ENCODE results near the gene TSSK3.

The TSSK3 gene

GRCh38 chr1:32362474-32363313 lies at the start of gene TSSK3, which contains the start of gene FAM229A:
Gene TSSK3 (plus strand): TSS chr1:32362539. CDS start chr1:32362702, 163 bp downstream.
Gene FAM229A (minus strand): TSS chr1:32362485. CDS start chr1:32362091, 394 bp downstream.
- DNase-seq: no peak

GRCh38 chr1:32316903-32317277 lies 45.4 kb upstream of the TSSK3 start:
- DNase-seq: no peak

- no peak for DNase-seq
Measured at GRCh38 chr1:32318127-32318869, 44.0 kb upstream of the TSSK3 start.

DNA sequence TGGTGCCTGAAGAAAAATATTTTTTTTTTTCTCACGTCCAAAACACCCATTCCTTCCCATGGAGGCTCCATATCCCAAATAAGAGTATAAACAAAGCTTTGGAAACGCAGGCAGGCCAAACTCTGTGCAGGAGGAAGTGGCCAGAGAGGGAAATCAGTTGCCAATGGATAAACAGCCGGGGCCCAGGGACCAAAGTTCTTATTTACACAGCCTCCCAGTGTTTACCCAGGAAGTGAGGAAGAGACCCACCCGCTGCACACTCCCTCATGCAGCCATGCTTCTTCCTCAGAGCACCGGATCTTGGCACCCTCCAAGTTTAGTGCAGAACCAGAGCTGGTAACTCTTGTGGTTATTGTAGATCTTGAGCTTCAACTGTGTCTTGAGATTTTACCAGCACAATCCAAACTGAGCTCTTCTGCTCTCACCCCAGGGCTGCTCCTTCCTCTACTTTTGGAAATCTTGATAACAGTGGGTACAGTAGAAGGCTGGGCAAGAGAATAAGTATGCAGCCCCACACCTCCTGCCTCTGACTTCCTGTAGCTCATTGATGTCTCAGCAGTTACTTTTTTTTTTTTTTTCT lies 40.5 kb upstream of the TSSK3 start:
- peak; percentile 60 for DNase-seq

GRCh38 chr1:32327204-32327603 lies 35.1 kb upstream of the TSSK3 start:
- DNase-seq: no peak

DNA sequence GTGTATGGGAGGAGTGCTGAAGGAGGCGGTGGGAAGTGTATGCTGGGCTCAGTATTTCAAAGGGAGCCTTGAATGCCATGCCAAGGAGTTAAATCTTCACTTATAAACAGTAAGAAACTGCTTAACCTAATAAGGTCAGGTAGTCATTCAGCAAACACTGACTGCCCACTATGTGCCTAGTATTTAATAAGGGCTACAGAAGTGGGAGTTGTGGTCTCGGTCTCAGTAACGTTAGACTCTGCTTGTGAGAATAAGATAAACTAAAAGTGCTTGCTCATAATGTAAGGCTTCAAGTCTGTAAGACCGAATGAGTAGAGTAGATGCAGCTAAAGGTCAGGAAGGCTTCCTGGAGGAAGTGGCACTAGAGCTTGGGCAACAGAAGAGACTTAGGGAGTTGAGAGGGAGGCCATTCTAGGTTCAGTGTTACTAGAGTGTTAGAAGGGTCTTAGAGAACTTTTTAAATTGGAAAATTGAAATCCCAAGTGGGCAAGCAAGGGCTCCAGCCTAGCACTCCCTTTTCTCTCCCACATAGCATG lies 32.3 kb upstream of the TSSK3 start:
- no peak for DNase-seq

- no peak for DNase-seq
Measured at GRCh38 chr1:32330558-32331151, 31.7 kb upstream of the TSSK3 start.

GRCh38 chr1:32331549-32331948 lies 30.8 kb upstream of the TSSK3 start:
- no peak for DNase-seq

GRCh38 chr1:32332290-32333079 lies 29.9 kb upstream of the TSSK3 start:
- DNase-seq: no peak

DNA sequence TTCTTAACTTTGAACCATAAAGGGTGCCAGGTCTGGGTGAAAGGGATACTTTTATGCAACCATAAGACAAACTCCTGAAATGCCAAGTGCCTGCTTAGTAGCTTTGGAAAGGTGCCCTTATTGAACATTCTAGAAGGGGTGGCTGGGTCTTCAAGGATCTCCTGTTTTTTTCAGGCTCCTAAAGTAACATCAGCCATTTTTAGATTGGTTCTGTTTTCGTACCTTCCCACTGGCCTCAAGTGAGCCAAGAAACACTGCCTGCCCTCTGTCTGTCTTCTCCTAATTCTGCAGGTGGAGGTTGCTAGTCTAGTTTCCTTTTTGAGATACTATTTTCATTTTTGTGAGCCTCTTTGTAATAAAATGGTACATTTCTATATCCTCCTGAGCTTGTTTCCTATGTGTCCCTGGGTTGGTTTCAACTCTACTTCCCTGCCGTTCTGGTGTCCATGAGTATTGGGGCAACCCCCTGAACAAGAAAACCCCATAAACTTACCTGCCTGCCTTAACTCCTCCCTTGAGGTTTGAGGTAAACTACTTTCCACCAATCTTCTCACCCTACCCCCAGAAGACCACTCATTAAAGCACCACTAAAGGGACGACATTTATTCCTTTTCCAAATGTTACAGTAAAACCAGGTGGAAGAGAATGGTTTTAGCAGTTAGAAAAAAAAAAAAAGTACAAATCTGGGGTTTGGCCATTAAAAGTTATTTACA lies 28.9 kb upstream of the TSSK3 start:
- DNase-seq: no peak

DNA sequence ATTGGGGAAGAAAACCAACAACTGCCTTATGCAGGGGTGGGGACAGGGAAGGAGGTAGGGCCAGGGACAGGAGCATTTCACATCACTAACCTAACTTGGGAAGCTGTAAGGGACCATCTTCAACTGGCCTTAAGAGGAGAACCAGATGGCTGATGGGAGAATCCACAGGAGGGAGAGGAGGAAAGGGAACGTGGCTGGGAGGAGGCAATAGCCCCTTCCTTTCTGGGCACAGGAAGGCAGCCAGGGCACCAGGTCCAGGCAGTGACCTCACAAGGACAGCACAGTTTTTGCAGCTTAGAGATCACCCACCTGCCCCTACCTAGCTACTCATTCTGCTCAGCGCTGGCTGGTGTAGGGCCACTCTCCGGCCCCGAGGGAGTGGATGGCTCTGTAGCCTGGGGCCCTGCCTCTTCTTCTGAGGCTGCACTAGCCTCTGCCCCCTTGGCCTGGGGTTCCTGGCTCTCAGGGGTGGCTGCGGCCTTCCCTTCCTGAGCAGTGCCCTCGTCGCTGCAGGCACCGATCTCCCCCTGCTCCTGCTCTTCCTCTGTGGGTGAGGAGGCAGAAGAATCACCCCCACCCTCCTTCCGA lies 28.0 kb upstream of the TSSK3 start:
- DNase-seq: peak; percentile 15

GRCh38 chr1:32334864-32335534 lies 27.3 kb upstream of the TSSK3 start:
- peak; percentile 82 for DNase-seq

- no peak for DNase-seq
Measured at GRCh38 chr1:32335535-32335789, 26.9 kb upstream of the TSSK3 start.

- DNase-seq: peak; percentile 95
Measured at GRCh38 chr1:32335790-32336590, 26.3 kb upstream of the TSSK3 start, which contains the start of gene MARCKSL1. Gene MARCKSL1 (minus strand): TSS chr1:32336233. CDS start chr1:32336033, 200 bp downstream.

- DNase-seq: no peak
Measured at GRCh38 chr1:32336591-32336932, 25.8 kb upstream of the TSSK3 start.

DNA sequence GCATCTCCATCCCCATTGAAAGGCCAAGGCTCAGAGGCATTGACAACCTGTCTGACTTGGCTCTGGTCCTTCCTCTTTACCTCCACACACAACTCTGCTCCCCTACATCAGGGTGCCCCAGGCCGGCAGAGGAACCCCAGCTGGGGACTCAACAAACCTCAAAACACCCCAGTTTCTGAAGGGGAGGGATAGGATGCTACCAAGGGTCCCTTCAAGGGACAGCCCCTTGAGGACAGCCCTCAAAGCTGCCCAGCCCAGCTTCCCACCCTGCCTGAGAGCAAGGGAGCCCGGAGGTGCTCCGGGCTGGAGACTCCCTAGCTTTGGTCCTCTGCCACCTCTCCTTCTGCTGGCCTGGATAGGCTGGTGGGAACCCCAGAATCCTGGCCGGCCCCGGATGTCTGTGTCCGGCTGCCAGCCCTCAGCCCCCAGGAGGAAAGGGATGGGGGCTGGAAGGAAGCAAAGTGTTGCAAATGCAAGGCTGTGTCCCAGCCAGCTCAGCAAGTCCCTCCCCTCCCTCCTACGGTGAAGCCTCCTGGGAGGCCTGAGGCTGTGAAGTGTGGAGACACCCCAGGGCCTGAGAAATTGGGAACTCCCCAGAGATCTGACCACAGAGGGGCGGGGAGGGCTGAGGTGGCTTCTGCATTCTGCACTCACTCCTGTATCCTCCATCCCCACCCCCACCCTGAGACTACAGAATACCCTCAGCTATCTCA lies 25.2 kb upstream of the TSSK3 start:
- peak; percentile 48 for DNase-seq

DNA sequence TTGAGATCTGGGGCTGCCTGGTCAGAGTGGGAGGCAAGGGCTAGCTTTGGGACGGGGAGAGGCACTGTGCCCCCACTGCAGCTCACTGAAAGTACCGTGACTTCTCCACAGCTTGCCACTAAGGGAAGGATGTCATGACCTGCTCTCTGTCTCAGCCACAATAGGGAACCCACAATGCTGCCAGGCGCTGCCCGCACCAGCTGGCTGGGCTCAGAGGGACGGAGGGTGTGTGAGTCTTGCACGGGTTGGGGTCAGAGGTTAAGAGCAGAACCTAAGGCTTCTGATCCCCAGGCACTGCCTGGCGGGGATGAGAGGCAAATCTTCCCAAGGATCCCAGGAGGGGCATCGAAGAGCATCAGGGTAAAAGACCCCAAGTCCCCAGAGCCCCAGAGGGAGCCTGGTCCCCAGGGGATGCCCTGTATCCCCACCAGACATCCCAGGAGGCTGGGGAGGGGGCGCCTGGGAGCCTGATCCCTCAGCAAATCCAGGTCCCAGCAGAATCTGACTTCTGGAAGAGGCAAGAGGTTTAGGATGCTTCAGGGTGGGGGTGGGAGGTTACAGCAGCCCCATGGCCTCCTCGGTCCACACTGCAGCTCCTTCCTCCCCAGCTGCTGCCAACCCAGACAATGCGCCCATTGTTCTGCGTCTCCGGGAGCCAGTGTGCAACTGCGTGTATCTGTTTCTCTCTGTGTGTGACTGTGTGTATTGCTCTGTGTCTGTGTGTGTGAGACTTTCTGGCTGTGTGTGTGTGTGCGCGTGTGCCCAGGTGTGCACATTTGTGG lies 24.3 kb upstream of the TSSK3 start:
- no peak for DNase-seq

DNA sequence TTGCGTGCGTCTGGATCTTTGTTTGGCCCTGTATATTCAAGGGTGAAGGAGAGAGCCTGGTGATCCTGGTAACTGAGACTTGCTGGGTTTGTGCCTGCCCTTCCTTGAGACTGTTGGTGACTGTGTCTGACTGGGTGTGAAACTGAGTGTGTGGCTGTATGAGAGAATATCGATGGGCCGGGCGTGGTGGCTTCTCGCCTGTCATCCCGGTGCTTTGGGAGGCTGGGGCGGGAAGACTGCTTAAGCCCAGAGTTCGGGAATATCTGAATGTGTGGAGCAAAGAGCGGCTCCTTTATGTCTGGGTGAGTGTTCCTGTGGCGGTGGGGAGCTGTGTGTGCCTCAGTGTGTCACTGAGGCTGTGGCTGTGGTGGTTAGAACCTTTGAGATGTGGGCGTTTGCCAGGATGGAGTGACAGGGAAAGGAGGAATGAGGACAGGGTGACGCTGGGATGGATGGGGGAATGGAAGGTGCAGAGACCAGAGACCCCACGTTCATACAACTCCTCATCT lies 23.6 kb upstream of the TSSK3 start:
- DNase-seq: no peak

All from CD4-positive, alpha-beta T cell treated with Interleukin-17A for 4 hours (primary cell).